ENCODE results near the gene TMCC3. TPM values are rescaled to one million over a fixed set of nuclear protein-coding genes. Genes with fewer than 3 reads are reported as not detected.

The TMCC3 gene
- total RNA-seq, 1 donor from 2014 or later, result 11.5 TPM

DNA sequence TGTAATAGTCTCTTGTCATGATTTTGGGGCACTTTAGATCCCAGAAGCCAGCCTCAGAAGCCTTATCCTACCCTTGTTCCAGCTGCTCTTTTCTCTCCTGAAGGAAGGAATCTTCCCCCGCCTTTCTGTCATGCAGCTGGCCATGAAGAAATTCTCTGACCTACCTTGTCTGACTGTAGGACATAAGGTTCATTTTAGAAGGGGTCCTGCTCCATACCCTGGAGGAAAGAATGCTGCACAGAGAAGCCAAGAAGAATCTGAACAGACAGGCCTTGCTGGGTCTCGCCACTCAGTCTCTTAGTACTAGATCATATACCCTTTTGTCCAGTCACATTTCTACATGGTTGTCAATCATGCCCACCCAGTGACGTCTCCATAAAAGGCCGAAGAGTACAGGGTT, 6.2 kb upstream of the TMCC3 start:
- H3K27ac ChIP-seq, result no peak overlapping the region
- TF ChIP-seq POLR2AphosphoS5 (IDR thresholded peaks at IDR 0.05; ENCODE audit: insufficient read depth in 1 of 2, low read depth in 1 of 2) (no peak), POLR2A (IDR thresholded peaks at IDR 0.05) (no peak)
- TF ChIP-seq, protein P1, sequence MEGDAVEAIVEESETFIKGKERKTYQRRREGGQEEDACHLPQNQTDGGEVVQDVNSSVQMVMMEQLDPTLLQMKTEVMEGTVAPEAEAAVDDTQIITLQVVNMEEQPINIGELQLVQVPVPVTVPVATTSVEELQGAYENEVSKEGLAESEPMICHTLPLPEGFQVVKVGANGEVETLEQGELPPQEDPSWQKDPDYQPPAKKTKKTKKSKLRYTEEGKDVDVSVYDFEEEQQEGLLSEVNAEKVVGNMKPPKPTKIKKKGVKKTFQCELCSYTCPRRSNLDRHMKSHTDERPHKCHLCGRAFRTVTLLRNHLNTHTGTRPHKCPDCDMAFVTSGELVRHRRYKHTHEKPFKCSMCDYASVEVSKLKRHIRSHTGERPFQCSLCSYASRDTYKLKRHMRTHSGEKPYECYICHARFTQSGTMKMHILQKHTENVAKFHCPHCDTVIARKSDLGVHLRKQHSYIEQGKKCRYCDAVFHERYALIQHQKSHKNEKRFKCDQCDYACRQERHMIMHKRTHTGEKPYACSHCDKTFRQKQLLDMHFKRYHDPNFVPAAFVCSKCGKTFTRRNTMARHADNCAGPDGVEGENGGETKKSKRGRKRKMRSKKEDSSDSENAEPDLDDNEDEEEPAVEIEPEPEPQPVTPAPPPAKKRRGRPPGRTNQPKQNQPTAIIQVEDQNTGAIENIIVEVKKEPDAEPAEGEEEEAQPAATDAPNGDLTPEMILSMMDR (IDR thresholded peaks at IDR 0.05), result no peak
- no peaks in the 10 kb centered on the region for H3K36me3 ChIP-seq
- H3K27me3 ChIP-seq, result no peaks in the 10 kb centered on the region
- intact Hi-C loops (cut with DNase I), result no loop called here
- no peak overlapping the region for H3K4me3 ChIP-seq
- H3K4me1 ChIP-seq, result peaks cover 13% of the 10 kb centered on the region
- no peaks in the 10 kb centered on the region for H3K9me3 ChIP-seq
- no peak for DNase-seq (ENCODE audit: extremely low spot score in 2 of 2)

DNA sequence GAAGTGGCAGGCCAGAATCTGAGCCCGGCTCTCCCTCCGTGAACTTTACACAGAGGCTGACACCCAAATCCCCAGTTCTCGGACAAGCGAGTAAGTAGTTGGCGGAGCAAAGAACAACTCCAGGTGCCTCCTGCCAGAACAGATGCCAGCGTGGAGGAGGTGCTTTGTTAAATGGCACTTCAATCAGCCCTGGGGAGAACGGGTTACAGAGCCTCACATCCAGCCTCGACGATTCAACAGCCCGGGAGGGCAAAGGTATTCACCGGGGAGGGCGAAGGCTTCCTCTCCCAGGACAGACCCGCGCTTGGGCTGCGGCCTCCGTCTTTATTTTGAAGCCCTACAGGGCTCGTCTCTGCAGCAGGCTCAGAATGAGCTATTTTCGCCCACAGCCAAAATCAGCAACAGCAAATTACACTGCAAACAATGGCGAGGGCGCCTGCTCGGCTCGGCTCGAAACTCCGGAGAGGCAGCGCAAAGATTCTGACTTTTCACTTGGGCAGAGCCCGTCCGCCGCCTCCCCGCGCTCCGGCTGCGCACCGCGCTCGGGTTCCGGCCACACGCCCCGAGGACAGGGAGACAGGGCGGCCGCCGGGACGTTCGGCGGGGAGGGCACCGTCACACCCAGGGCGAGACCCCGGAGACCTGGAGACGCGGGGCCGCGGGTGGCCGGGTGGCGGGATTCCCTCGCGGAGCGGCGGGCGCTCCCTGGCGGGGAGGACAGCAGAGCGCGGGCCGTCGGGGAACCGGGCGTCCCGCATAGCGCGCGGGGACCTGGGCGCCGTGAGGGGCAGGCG, 811 bp downstream of the TMCC3 start:
- TF ChIP-seq POLR2AphosphoS5 (IDR thresholded peaks at IDR 0.05; ENCODE audit: insufficient read depth in 1 of 2, low read depth in 1 of 2) (peak in 1 of 2 donors; percentile 37), POLR2A (IDR thresholded peaks at IDR 0.05) (no peak)
- intact Hi-C loops (cut with DNase I), result no loop called here
- Histone ChIP-seq H3K4me1 (peaks cover 6% of the 10 kb centered on the region), H3K36me3 (no peaks in the 10 kb centered on the region), H3K27ac (peak overlapping the region; percentile 86), H3K9me3 (no peaks in the 10 kb centered on the region), H3K27me3 (no peaks in the 10 kb centered on the region), H3K4me3 (peak overlapping the region; percentile 71 to 86)
- DNase-seq (ENCODE audit: extremely low spot score in 2 of 2), result no peak

DNA sequence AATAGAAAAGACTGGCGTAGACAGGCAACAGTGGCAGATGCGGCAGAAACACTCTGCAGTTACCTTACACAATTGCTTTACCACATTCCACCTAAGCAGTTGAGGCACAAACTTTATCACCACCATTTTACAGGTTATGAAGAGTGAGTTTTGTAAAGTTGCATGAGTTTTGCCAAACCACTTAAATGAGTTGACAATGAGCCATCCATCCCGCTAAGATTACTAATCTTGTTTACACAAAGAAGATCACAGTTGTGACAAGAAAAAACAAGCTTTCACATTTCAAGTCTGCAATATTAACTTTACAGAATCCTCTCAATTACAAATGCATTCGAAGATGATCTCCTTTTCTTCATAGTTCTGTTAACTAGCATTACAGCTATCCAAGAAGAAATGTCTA, 1.8 kb downstream of the TMCC3 start:
- intact Hi-C loops (cut with DNase I), result no loop called here
- Histone ChIP-seq H3K36me3 (no peaks in the 10 kb centered on the region), H3K4me1 (peaks cover 14% of the 10 kb centered on the region), H3K4me3 (peak overlapping the region; percentile 71 to 86), H3K27me3 (no peaks in the 10 kb centered on the region), H3K27ac (peak overlapping the region; percentile 86), H3K9me3 (no peaks in the 10 kb centered on the region)
- TF ChIP-seq, protein P1 (IDR thresholded peaks at IDR 0.05), result no peak
- TF ChIP-seq POLR2A (IDR thresholded peaks at IDR 0.05), result no peak
- TF ChIP-seq POLR2AphosphoS5 (IDR thresholded peaks at IDR 0.05; ENCODE audit: insufficient read depth in 1 of 2, low read depth in 1 of 2), result no peak
- no peak for DNase-seq (ENCODE audit: extremely low spot score in 2 of 2)

DNA sequence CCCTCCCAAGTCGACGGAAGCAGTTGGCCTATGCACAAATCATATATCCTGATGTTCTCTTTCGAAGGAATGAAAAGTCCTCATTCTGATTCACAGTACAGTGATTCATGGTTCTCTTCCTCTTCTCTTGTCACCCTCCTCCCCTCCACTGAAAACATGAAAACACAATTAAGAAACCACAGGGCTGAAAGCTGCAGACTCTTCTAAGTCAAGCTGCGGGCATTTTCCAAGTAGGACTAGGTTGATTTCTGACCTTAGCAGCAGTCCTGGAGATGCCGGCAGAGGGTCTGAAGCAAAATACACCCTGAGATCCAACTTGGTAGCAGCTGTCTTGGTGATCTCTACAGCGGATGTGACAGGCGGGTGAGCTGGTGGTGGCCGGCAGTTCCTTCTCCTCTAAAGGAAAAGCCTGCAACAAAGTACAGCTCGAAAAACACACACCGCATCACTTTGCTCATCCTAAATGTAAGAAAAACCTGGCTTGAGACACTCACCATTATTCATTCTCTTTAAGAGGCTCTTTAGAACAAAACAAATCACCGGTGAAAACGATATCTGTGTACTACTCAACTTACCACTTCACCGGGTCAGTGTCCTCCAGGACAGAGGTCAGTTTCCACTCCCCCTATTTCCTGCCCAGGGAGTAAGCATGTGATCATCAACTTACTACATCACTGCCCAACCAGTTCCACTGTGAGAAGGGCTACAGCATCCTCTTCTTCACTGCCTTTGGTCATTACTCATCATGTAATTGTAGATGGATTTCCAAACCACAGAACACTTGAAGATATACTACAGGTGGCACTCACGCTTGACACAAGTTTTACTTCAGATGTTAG, 6.0 kb downstream of the TMCC3 start:
- Histone ChIP-seq H3K36me3 (no peaks in the 10 kb centered on the region), H3K4me1 (peaks cover 14% of the 10 kb centered on the region), H3K27ac (peak overlapping the region; percentile 56), H3K4me3 (no peak overlapping the region), H3K27me3 (no peaks in the 10 kb centered on the region), H3K9me3 (no peaks in the 10 kb centered on the region)
- intact Hi-C loops (cut with DNase I), result no loop called here
- TF ChIP-seq, protein P1 (IDR thresholded peaks at IDR 0.05), result no peak
- peak in 1 of 2 donors; percentile 40 for TF ChIP-seq POLR2AphosphoS5 (IDR thresholded peaks at IDR 0.05; ENCODE audit: insufficient read depth in 1 of 2, low read depth in 1 of 2)
- DNase-seq (ENCODE audit: extremely low spot score in 2 of 2), result no peak

DNA sequence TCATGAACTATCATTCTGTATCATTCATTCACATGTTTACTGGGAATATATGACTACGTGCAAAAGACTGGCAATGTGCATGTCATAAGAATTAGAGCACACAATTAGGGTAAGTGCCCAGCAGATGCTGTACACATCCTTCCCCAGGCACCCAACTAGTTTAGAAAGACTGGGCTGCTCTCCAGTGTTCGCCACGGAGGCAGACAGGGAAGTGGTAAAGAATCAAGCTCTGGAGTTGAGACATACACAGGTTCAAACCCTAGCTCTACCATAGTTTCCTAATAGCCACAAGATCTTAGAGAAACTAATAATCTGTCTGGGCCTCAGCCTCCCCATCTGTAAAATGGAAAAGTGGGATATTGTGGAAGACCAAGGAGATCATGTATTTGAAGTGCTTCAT, 6.8 kb downstream of the TMCC3 start:
- DNase-seq (ENCODE audit: extremely low spot score in 2 of 2), result no peak
- peaks cover 14% of the 10 kb centered on the region for H3K4me1 ChIP-seq
- H3K4me3 ChIP-seq, result no peak overlapping the region
- intact Hi-C loops (cut with DNase I), result no loop called here
- no peak overlapping the region for H3K27ac ChIP-seq
- TF ChIP-seq POLR2AphosphoS5 (IDR thresholded peaks at IDR 0.05; ENCODE audit: insufficient read depth in 1 of 2, low read depth in 1 of 2) (no peak), POLR2A (IDR thresholded peaks at IDR 0.05) (no peak)
- TF ChIP-seq, protein P1 (IDR thresholded peaks at IDR 0.05), result no peak
- no peaks in the 10 kb centered on the region for H3K27me3 ChIP-seq
- H3K9me3 ChIP-seq, result no peaks in the 10 kb centered on the region
- H3K36me3 ChIP-seq, result no peaks in the 10 kb centered on the region

Data from vagina (tissue), 2 donors.